ENCODE data around the gene PRICKLE3.
"Not testable (repeated sequence)": the region's sequence is repeated elsewhere in the genome, so short reads cannot be mapped to it uniquely, and the experiment has no call there.

- TF ChIP-seq CTCF (conservative IDR thresholded peaks at IDR 0.05; ENCODE audit: low read length); EZH2phosphoT487 (IDR thresholded peaks at IDR 0.05; ENCODE audit: borderline replicate concordance): not testable (repeated sequence)
Measured at GRCh38 chrX:49132275-49132674, 53.9 kb downstream of the PRICKLE3 start.
